ENCODE results near the gene ATF6.

Gene ATF6

GRCh38 chr1:161987872-161988271 lies 221.8 kb downstream of the ATF6 start:
- Histone ChIP-seq H3K4me2 (ENCODE audit: low read depth, low read length) (no peak overlapping the region), H3K36me3 (replicated peaks; ENCODE audit: insufficient read depth, low read length) (no peaks in the 10 kb centered on the region), H3K27me3 (replicated peaks; ENCODE audit: insufficient read depth, low read length) (no peaks in the 10 kb centered on the region), H4K20me1 (ENCODE audit: insufficient read depth, low read length) (no peaks in the 10 kb centered on the region), H3K9me3 (replicated peaks; ENCODE audit: insufficient read depth, low read length) (no peaks in the 10 kb centered on the region), H3K9me2 (replicated peaks; ENCODE audit: insufficient read depth, low read length) (no peaks in the 10 kb centered on the region), H3K79me2 (ENCODE audit: low read length) (no peaks in the 10 kb centered on the region), H3K9ac (ENCODE audit: low read length) (no peak overlapping the region), H2AFZ (ENCODE audit: low read length) (no peak overlapping the region), H3F3A (ENCODE audit: insufficient read depth, low read length) (no peaks in the 10 kb centered on the region), H3K27ac (ENCODE audit: low read length) (no peak overlapping the region), H3K4me3 (ENCODE audit: low read length) (no peak overlapping the region), H3K4me1 (ENCODE audit: low read length) (no peaks in the 10 kb centered on the region)
- no peak for TF ChIP-seq EZH2 (optimal IDR thresholded peaks at IDR 0.05; ENCODE audit: low read depth, low read length)
- TF ChIP-seq EZH2phosphoT487 (IDR thresholded peaks at IDR 0.05; ENCODE audit: low read length): no peak
- TF ChIP-seq CTCF (IDR thresholded peaks at IDR 0.05; ENCODE audit: low read length): no peak
- no peak for DNase-seq

GRCh38 chr1:161988413-161988812 lies 222.3 kb downstream of the ATF6 start:
- Histone ChIP-seq H3K4me3 (ENCODE audit: low read length) (no peak overlapping the region), H3F3A (ENCODE audit: insufficient read depth, low read length) (no peaks in the 10 kb centered on the region), H3K4me2 (ENCODE audit: low read depth, low read length) (no peak overlapping the region), H3K27ac (ENCODE audit: low read length) (no peak overlapping the region), H2AFZ (ENCODE audit: low read length) (no peak overlapping the region), H3K9ac (ENCODE audit: low read length) (no peak overlapping the region), H3K79me2 (ENCODE audit: low read length) (no peaks in the 10 kb centered on the region), H3K9me3 (replicated peaks; ENCODE audit: insufficient read depth, low read length) (no peaks in the 10 kb centered on the region), H3K4me1 (ENCODE audit: low read length) (no peaks in the 10 kb centered on the region), H4K20me1 (ENCODE audit: insufficient read depth, low read length) (no peaks in the 10 kb centered on the region), H3K9me2 (replicated peaks; ENCODE audit: insufficient read depth, low read length) (no peaks in the 10 kb centered on the region), H3K27me3 (replicated peaks; ENCODE audit: insufficient read depth, low read length) (no peaks in the 10 kb centered on the region), H3K36me3 (replicated peaks; ENCODE audit: insufficient read depth, low read length) (no peaks in the 10 kb centered on the region)
- TF ChIP-seq EZH2phosphoT487 (IDR thresholded peaks at IDR 0.05; ENCODE audit: low read length) (no peak), EZH2 (optimal IDR thresholded peaks at IDR 0.05; ENCODE audit: low read depth, low read length) (no peak), CTCF (IDR thresholded peaks at IDR 0.05; ENCODE audit: low read length) (no peak)
- no peak for DNase-seq

GRCh38 chr1:161989108-161989507 lies 223.0 kb downstream of the ATF6 start:
- TF ChIP-seq CTCF (IDR thresholded peaks at IDR 0.05; ENCODE audit: low read length): no peak
- no peak for TF ChIP-seq EZH2phosphoT487 (IDR thresholded peaks at IDR 0.05; ENCODE audit: low read length)
- no peak for TF ChIP-seq EZH2 (optimal IDR thresholded peaks at IDR 0.05; ENCODE audit: low read depth, low read length)
- no peaks in the 10 kb centered on the region for H3F3A ChIP-seq (ENCODE audit: insufficient read depth, low read length)
- no peaks in the 10 kb centered on the region for H3K79me2 ChIP-seq (ENCODE audit: low read length)
- no peaks in the 10 kb centered on the region for H3K4me1 ChIP-seq (ENCODE audit: low read length)
- no peaks in the 10 kb centered on the region for H3K36me3 ChIP-seq (replicated peaks; ENCODE audit: insufficient read depth, low read length)
- no peaks in the 10 kb centered on the region for H3K9me3 ChIP-seq (replicated peaks; ENCODE audit: insufficient read depth, low read length)
- H2AFZ ChIP-seq (ENCODE audit: low read length): no peak overlapping the region
- H3K27ac ChIP-seq (ENCODE audit: low read length): no peak overlapping the region
- no peak overlapping the region for H3K9ac ChIP-seq (ENCODE audit: low read length)
- H3K27me3 ChIP-seq (replicated peaks; ENCODE audit: insufficient read depth, low read length): no peaks in the 10 kb centered on the region
- H3K4me2 ChIP-seq (ENCODE audit: low read depth, low read length): no peak overlapping the region
- DNase-seq: no peak
- H3K9me2 ChIP-seq (replicated peaks; ENCODE audit: insufficient read depth, low read length): no peaks in the 10 kb centered on the region
- H3K4me3 ChIP-seq (ENCODE audit: low read length): no peak overlapping the region
- no peaks in the 10 kb centered on the region for H4K20me1 ChIP-seq (ENCODE audit: insufficient read depth, low read length)

Measured in MM.1S (cell line).